H1 (cell line): ENCODE data around the gene SURF4.

ENCODE experiments used
- CBX5 ChIP-seq: fragments of 300-800, 300-1000 bp; sonication (generic); IDR thresholded peaks from 2 replicates; pipeline ENCODE4 v1.7.1; 2016; ENCODE audit warnings: antibody characterized with exemption, low read length, low read depth
- CEBPB ChIP-seq: IDR thresholded peaks from 2 replicates; pipeline ENCODE4 v1.6.1; 2012; ENCODE audit warnings: low read depth, low read length
- CTCF ChIP-seq, 3 experiments: IDR thresholded peaks; 1 replicate in 2 of 3; 2 replicates in 1 of 3; pipeline versions ENCODE4 v1.5.1 to v1.6.1; 2011; ENCODE audit warnings: low read length in 3 of 3, mild to moderate bottlenecking in 3 of 3, inconsistent platforms in 2 of 3, low read depth in 1 of 3, moderate library complexity in 1 of 3; ENCODE audit not compliant: insufficient read depth in 1 of 3; ENCODE audit errors: control extremely low read depth in 1 of 3

- TF ChIP-seq CTCF (IDR thresholded peaks at IDR 0.05; ENCODE audit: control extremely low read depth in 1 of 3, insufficient read depth in 1 of 3, low read depth in 1 of 3, low read length in 3 of 3) = no peak
- no peak for TF ChIP-seq CEBPB
- TF ChIP-seq CBX5 = no peak
Measured at GRCh38 chr9:133374612-133375115, 1.2 kb downstream of the SURF4 start.
